GM12873 (cell line): Measurements from ENCODE around the gene ADGRL2.

ENCODE experiments used
- TF ChIP-seq, protein P1 (sequence below): IDR thresholded peaks from 2 replicates; pipeline ENCODE4 v1.5.1; 2012; ENCODE audit warnings: low read depth, mild to moderate bottlenecking, moderate library complexity, low read length, control low read depth; ENCODE audit not compliant: insufficient read depth; ENCODE audit errors: missing control alignments

ADGRL2 gene

DNA sequence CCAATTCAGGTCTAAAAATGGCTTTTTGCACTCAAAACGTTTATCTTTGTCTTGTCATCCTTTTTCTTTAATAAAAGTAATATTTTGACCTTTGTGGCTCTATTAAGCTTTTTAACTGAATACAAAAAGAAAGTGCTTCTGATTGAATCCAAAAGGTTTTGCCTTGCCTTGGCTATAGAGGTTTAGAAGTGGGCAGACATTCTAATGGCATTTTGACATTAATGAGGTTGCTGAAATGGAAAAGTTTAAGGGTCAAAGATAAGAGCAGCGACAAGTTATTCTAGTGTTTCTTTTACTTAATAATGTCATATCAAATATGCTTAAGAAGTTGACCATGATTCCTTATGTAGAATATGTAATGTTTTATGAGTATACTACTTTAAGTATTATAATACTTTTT, 120.2 kb downstream of the ADGRL2 start:
- TF ChIP-seq, protein P1, sequence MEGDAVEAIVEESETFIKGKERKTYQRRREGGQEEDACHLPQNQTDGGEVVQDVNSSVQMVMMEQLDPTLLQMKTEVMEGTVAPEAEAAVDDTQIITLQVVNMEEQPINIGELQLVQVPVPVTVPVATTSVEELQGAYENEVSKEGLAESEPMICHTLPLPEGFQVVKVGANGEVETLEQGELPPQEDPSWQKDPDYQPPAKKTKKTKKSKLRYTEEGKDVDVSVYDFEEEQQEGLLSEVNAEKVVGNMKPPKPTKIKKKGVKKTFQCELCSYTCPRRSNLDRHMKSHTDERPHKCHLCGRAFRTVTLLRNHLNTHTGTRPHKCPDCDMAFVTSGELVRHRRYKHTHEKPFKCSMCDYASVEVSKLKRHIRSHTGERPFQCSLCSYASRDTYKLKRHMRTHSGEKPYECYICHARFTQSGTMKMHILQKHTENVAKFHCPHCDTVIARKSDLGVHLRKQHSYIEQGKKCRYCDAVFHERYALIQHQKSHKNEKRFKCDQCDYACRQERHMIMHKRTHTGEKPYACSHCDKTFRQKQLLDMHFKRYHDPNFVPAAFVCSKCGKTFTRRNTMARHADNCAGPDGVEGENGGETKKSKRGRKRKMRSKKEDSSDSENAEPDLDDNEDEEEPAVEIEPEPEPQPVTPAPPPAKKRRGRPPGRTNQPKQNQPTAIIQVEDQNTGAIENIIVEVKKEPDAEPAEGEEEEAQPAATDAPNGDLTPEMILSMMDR: no peak

DNA sequence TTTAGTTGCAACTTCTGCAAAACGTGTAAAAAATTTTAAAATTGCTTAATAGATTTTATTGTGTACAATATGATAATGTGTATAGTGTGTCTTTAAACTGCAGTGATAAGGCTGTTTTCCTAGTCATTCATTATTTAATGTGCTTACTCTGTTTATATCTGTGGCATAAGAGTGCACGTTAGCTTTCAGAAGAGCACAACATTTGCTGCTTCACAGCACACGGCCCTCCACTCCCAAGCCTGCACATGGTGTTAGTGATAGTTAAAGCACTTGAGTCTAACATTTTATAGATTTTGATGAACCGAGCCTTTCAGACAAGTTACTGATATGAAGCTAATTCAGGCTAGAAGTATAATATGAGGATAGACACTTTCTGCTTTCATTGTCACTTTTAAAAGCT, 120.6 kb downstream of the ADGRL2 start:
- TF ChIP-seq, protein P1: no peak

DNA sequence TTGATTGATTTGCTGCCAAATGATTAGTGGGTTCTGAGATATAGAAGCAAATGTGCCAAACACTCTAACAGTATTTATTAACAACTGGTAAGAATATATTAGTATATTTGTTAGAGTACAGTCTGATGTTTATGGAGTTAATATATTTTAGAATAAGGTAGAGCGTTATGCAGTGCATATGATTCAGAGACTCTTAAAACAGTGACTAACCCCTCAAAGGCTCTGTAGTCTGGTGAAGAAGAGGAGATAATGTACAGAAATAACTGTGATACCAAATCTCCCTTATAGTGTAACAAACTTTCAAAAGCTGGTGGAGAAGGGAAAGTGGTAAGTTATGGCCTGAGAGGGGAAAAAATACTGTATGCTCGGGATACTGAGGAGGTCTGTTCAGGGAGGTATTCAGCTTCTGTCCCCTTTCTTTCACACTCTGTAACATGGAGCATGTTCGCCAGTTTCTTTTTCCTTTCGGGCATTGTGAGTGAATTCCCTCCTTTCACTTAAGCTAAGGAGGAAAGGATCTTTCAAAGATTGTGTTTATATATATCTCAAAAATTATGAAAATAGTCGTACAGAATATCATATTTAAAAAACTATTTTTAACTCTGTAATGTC, 121.2 kb downstream of the ADGRL2 start:
- TF ChIP-seq, protein P1: no peak

DNA sequence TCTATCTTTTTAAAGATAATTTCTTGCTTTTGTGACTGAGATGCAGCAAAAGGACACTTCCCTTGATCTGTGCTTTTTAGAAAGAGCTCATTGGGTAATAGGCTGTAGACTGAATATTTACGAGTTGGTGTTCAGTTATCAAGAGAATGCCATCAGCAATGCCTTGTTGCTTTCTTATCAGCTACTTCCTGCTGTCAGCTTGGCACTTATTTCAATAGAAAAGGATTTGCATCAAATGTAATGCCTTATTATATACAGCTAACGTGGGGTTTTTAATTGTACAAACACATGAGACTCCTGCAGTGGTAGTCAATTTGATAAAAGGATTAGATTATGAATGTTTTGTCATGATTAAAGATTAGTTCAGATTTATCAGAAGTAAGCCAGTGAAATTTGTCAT, 122.2 kb downstream of the ADGRL2 start:
- TF ChIP-seq, protein P1: no peak

GRCh38 chr1:81929106-81929505, 128.4 kb downstream of the ADGRL2 start:
- TF ChIP-seq, protein P1: no peak

DNA sequence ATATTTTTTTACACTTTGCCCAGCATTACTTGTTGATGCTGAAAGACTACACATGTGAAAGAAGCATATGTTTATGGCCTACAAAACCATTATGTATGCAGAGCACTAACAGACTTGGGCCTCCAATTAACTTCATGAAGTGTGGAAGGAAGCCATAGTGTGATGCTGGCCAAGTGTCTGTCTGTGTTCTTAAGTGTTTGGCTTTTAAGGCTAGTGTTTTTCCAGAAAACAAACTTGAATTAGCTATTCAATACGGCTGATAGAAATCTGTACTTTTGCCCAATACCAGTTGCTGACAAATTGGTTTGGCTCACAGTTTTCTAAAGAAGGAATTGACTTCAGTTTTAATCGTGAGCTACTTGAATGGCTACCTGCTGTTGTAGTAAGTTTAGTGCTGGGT, 136.1 kb downstream of the ADGRL2 start:
- TF ChIP-seq, protein P1: no peak

DNA sequence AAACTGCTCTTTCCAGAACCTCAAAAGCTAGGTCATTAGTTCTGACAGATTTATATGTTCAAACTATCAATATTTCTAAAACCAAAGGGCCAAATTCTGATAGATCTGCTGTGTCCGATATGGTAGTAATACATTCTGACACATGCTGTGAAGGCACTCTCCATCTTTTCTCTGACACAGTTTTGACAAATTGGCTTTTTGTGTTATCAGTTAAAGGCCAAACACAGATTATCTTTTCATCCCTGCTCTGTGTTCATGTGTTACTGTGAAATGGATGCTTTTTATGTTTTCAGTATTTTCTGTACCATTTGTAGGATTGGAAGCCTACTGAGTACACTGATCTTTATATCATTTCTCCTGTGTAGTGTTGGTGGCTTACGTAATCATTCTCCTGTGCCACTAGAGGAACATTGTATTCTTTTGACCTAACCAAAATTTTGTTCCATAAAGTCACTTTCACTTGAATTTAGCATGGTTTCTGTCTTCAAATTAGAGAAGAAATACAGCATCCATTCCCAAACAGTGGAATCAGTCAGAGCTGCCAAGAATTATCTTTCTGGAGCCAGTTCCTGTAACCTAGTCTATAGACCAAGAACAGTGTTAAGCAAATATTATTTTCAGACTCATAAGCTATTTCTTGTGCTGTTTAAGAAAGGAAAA, 137.2 kb downstream of the ADGRL2 start:
- TF ChIP-seq, protein P1: no peak
